ENCODE results near the gene MAGI2.
"Not testable (repeated sequence)": the region's sequence is repeated elsewhere in the genome, so short reads cannot be mapped to it uniquely, and the experiment has no call there.

MAGI2 gene

GRCh38 chr7:79452495-79453265 is 787 bp downstream of the MAGI2 start:
- peak overlapping the region in 20 of 21 experiments; percentile 35 to 94 (median 80) for H3K27ac ChIP-seq
- H3K4me3 ChIP-seq, result peak overlapping the region; percentile 33 to 54 (median 44)

- H3K4me3 ChIP-seq, result peak overlapping the region; percentile 33 to 54 (median 44)
- H3K27ac ChIP-seq, result peak overlapping the region in 18 of 21 experiments; percentile 35 to 94 (median 80)
Observed at GRCh38 chr7:79452032-79452494, 1.4 kb downstream of the MAGI2 start.

DNA sequence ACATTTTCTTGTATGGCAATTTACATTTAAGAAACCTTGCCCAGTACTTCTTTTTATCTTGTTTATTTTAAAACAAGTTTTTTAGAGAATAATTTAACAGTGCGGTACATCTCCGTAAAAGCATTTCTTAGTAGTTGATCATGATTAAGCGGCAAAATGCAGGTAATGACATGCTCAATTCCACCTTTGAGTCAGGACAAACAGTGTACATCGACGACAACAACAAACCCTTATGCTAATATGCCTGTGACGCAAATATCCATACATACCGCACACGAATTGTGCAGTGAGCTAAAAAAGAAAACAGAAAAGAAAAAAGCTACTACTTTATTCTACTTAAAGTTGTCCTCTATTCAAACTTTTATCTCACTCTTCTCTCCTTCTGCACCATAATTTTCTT is 1.9 kb downstream of the MAGI2 start:
- Histone ChIP-seq H3K4me3 (peak overlapping the region in 5 of 7 experiments; percentile 33 to 54 (median 46)), H3K27ac (peak overlapping the region in 9 of 21 experiments; percentile 70 to 94 (median 87))

GRCh38 chr7:79442766-79443165 is 10.7 kb downstream of the MAGI2 start:
- not testable (repeated sequence) for H3K27ac ChIP-seq, H3K4me3 ChIP-seq

DNA sequence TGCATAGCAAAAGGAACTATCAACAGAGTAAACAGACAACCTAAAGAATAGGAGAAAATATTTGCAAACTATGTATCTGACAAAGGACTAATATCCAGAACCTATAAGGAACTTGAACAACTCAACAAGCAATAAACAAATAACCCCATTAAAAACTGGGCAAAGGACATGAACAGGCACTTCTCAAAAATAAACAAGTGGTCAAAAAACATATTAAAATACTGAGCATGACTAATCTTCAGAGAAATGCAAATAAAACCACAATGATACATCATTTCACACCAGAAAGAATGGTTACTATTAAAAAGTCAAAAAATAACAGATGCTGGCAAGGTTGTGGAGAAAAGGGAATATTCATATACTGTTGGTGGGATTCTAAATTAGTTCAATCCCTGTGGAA is 17.1 kb downstream of the MAGI2 start:
- no peak overlapping the region for H3K4me3 ChIP-seq
- no peak overlapping the region for H3K27ac ChIP-seq

- no peak overlapping the region for H3K27ac ChIP-seq
- no peak overlapping the region for H3K4me3 ChIP-seq
Observed at GRCh38 chr7:79434867-79435266, 18.6 kb downstream of the MAGI2 start.

DNA sequence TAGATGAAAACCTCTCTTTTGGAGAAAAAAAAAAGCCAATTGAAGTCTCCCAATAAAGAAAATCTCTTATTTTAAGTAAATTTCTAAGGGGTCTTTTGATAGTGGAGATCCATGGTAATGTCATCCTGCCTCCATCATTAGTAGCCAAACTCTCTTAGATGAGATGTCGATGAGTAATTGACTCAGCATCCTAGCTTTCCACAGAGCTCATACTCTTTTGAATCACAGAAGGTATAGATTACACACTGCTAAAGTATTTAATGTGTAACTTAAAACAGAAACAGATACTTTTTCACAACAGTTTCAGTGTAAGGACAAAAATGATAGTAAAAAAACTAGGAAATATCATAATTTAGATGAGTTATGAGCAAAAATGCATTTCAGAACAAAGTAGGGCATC is 19.4 kb downstream of the MAGI2 start:
- no peak overlapping the region for H3K27ac ChIP-seq
- H3K4me3 ChIP-seq, result no peak overlapping the region

GRCh38 chr7:79430391-79430790 is 23.1 kb downstream of the MAGI2 start:
- Histone ChIP-seq H3K27ac (no peak overlapping the region), H3K4me3 (no peak overlapping the region)

DNA sequence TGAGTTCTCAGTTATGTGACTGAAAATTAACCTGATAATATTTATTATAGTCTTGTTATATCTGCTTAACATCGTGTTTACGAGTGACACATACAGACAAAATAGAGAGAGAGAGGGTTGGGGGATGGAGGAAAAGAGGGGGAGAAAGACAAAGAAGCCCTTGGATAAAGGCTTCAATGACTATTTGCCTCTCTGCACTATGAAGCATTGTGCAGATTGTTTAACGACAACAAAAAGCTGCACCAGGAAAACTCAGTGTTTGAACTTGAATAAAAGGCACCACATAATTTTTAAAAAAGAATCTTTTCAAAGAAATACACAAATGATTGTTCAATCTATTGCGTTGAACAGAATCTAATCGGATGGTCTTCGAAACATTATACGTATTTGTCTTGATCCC is 27.8 kb downstream of the MAGI2 start:
- Histone ChIP-seq H3K4me3 (no peak overlapping the region), H3K27ac (no peak overlapping the region)

DNA sequence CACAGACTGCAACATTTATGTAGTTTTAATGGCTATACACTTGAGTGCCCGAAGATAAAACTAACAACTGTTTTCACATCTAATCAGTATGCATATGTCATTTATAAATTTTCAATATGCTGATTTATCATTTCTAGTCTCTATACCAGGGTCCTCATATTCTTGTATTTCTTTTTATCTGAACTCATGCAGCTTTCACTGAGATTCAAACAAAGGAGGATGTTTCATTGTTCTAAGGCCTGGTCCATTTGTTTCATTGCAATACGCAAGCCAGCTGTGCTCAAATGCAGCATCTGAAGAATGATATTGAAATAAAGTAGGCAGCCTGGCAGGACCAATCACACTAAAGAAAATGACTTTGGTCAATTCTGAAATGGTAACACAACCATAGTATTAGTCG is 31.7 kb downstream of the MAGI2 start:
- Histone ChIP-seq H3K27ac (no peak overlapping the region), H3K4me3 (no peak overlapping the region)

DNA sequence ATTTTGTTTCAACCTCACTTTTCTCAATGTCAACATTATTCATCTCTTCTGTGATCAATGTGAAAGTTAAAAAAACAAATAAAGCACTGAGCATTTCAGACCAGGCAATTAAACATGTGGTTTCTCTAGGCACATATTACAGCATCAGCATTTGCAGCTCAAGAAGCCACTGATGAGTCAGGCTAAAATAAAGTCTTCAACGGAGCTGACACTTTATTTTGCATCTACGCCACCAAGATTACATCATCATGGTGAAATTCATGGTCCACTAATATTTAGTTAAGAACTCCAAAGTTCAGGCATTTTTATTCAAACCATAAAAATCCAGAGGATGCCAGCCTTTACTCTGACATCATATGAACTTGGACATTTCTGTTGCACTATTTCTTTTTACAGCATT is 33.0 kb downstream of the MAGI2 start:
- no peak overlapping the region for H3K4me3 ChIP-seq
- H3K27ac ChIP-seq, result no peak overlapping the region

DNA sequence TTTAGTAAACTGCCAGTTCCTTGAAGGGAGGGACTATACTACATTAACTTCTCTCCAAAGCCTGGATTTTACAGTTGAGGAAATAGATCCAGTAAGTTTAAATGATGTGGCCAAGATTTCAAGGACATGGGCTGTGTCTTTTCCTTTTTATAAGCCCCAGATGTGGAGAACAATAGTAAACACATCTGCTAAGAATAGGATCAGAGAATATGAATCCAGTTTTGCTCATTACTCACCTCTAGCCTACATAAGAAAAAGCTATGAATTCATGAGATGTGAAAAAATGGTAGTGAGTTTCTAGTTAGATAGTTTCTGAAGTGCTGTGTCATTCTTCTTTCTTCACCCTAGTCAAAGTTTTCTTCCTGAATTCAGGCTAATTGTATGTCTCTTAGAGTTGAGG is 38.6 kb downstream of the MAGI2 start:
- Histone ChIP-seq H3K4me3 (no peak overlapping the region), H3K27ac (no peak overlapping the region)

- no peak overlapping the region for H3K4me3 ChIP-seq
- no peak overlapping the region for H3K27ac ChIP-seq
Observed at GRCh38 chr7:79412915-79413314, 40.6 kb downstream of the MAGI2 start.

GRCh38 chr7:79412438-79412837 is 41.0 kb downstream of the MAGI2 start:
- Histone ChIP-seq H3K27ac (no peak overlapping the region), H3K4me3 (no peak overlapping the region)

- Histone ChIP-seq H3K27ac (no peak overlapping the region), H3K4me3 (no peak overlapping the region)
Observed at GRCh38 chr7:79410345-79410744, 43.1 kb downstream of the MAGI2 start.

DNA sequence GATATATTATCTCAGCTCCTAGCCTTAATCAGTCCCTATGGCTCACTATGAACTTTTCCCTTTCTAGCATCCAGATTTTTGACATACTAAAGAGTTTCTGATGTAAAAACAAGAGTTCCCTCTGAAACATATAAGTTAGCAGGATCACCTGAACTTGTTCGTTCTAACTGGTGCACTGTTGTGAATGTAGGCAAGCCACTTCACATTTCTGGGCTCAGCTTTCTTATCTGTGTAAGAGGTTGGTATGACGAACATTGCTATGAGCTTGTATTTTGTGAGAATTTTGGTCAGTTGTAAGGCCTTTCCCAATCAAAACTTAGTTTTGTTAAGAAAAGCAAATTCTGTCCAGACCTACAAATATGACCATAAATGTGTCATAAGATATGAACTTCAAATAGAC is 46.1 kb downstream of the MAGI2 start:
- Histone ChIP-seq H3K27ac (no peak overlapping the region), H3K4me3 (no peak overlapping the region)

GRCh38 chr7:79406371-79406770 is 47.1 kb downstream of the MAGI2 start:
- H3K4me3 ChIP-seq, result no peak overlapping the region

GRCh38 chr7:79405368-79405767 is 48.1 kb downstream of the MAGI2 start:
- Histone ChIP-seq H3K4me3 (no peak overlapping the region), H3K27ac (no peak overlapping the region)

More at GRCh38 chr7:79406371-79406770, 47.1 kb downstream of the MAGI2 start:
- H3K27ac ChIP-seq, result no peak overlapping the region

- Histone ChIP-seq H3K4me3 (no peak overlapping the region), H3K27ac (no peak overlapping the region)
Observed at GRCh38 chr7:79403879-79404278, 49.6 kb downstream of the MAGI2 start.

DNA sequence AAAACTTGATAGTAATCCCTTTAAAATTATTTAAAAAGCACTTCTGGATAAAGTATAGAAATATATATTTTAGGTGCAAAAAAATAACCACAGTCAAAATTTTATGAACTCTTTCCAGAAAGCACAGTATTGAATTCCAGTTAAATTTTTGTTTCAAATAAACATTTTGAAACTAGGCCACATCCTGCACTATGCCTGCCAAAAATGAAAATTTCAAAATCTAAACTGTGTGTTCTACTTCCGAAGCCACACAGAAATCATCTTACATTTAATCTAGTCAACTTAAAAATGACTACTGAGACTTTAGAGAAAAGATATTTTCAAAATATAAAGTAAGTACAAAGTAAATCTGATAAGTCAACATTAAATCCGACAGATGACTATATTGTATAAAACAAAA is 50.0 kb downstream of the MAGI2 start:
- Histone ChIP-seq H3K4me3 (no peak overlapping the region), H3K27ac (no peak overlapping the region)

DNA sequence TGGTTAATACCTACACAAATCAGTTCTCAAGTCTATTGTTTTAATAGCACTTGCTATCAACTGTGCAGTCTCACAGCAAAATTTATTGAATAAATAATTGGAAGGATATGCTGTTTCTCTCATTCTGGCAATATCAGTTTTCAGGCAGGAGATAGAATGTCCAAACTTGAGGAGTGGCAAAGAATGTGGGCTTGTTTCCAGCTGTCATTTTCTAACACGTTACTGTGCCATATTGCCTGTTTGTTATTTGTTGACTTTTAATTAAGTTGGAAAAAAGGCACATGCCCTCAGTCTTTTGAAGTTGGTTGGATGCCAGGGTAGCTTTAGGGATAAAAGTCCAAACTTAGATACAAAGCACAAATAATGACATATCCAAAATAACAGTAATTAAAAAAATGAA is 52.2 kb downstream of the MAGI2 start:
- no peak overlapping the region for H3K4me3 ChIP-seq
- H3K27ac ChIP-seq, result no peak overlapping the region

DNA sequence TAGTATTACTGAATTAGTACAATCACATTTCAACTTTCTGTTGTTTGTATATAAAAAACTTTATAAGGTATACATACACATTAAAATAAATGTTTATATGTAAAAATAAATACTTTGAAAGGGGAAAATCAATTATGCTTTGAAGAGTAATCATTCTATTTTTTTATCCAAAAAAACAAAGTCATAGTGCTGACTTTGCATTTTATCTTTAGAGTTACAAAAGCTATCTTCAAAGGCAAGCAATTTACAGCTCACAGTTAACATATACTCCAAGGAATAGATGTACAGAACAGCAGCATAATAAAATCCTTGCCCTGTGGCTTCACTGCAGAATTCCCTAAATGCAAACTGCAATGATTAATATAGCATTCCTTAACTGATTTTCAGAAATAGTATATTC is 53.2 kb downstream of the MAGI2 start:
- H3K27ac ChIP-seq, result no peak overlapping the region
- H3K4me3 ChIP-seq, result no peak overlapping the region
